GM12892 (cell line): ENCODE results near the gene CDH13.

ENCODE experiments used
- POLR2A ChIP-seq: IDR thresholded peaks from 2 replicates; pipeline ENCODE4 v1.6.1; 2011; ENCODE audit warnings: low read depth, low read length, control low read depth
- POLR2AphosphoS5 ChIP-seq: IDR thresholded peaks from 2 replicates; pipeline ENCODE4 v1.6.1; 2011; ENCODE audit warnings: low read depth, low read length, control low read depth
- TAF1 ChIP-seq: IDR thresholded peaks from 2 replicates; pipeline ENCODE4 v1.6.1; 2011; ENCODE audit warnings: low read depth, mild to moderate bottlenecking, control low read depth, low read length, borderline replicate concordance

DNA sequence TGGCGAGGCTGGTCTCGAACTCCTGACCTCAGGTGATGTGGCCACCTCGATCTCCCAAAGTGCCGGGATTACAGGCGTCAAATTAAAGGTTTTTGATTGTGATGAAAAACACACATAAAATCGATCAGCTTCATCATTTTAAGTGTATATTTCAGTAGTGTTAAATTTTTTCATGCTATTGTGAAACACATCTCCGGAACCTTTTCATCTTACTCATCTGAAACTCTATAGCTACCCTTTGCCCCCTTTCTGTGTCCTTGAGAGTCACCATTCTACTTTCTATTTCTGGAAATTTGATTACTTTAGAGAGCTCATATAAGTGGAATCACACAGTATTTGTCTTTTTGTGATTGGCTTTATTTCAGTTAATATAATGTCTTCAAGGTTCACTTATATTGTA, 702.7 kb downstream of the CDH13 start:
- TF ChIP-seq TAF1: no peak
- TF ChIP-seq POLR2AphosphoS5: no peak
- no peak for TF ChIP-seq POLR2A
